ENCODE measurements around the gene KLHL36.
A peak's percentile ranks its signal among the peaks of the same experiment; 100 is the strongest.

KLHL36 gene

GRCh38 chr16:84629580-84629979 lies 18.7 kb upstream of the KLHL36 start:
- H3K4ac ChIP-seq (ENCODE audit: low read length): no peak overlapping the region
- H2AK5ac ChIP-seq (ENCODE audit: low read depth, low read length): no peak overlapping the region
- peak overlapping the region; percentile 47 for H3K14ac ChIP-seq (ENCODE audit: low read length)
- H2AFZ ChIP-seq (ENCODE audit: low read length): no peak overlapping the region
- peaks cover 0 to 2% of the 10 kb centered on the region in 2 donors for H3K4me1 ChIP-seq (ENCODE audit: control insufficient read depth in 2 of 2, insufficient read depth in 1 of 2, low read depth in 1 of 2, low read length in 2 of 2)
- peaks cover 2% of the 10 kb centered on the region for H3K79me1 ChIP-seq (ENCODE audit: low read depth, low read length)
- no peaks in the 10 kb centered on the region for H3K36me3 ChIP-seq (replicated peaks in 1 of 2; ENCODE audit: control insufficient read depth in 2 of 2, insufficient read depth in 2 of 2, low read length in 2 of 2)
- H3K9ac ChIP-seq (ENCODE audit: low read depth, low read length, poor library complexity): no peak overlapping the region
- no peak overlapping the region for H3K4me3 ChIP-seq (ENCODE audit: low read length in 2 of 2)
- peak overlapping the region; percentile 36 for H3K18ac ChIP-seq (ENCODE audit: low read length)
- no peak overlapping the region for H2BK12ac ChIP-seq (ENCODE audit: low read length)
- H3K4me2 ChIP-seq (ENCODE audit: insufficient read depth, low read length, poor library complexity, severe bottlenecking): no peak overlapping the region
- no peaks in the 10 kb centered on the region for H3K9me3 ChIP-seq (replicated peaks in 1 of 2; ENCODE audit: control insufficient read depth in 2 of 2, insufficient read depth in 1 of 2, low read depth in 1 of 2, low read length in 2 of 2)
- WGBS, 2 donors (ENCODE audit: extremely low coverage in 2 of 2, insufficient read length in 2 of 2, insufficient replicate concordance in 1 of 2): no CpG with 5 or more reads among the region's 10 CpGs
- no peak overlapping the region for H2BK120ac ChIP-seq (ENCODE audit: low read depth, low read length)
- H3K27ac ChIP-seq (replicated peaks; ENCODE audit: low read length): no peak overlapping the region
- H2BK5ac ChIP-seq (ENCODE audit: low read length): no peak overlapping the region
- H4K91ac ChIP-seq (ENCODE audit: low read depth, low read length, poor library complexity): no peak overlapping the region
- DNase-seq (ENCODE audit: low spot score): no peak
- no peak overlapping the region for H4K8ac ChIP-seq (ENCODE audit: low read depth, low read length)
- no peak overlapping the region for H3K23ac ChIP-seq (ENCODE audit: low read depth, low read length, poor library complexity)
- H3K27me3 ChIP-seq (ENCODE audit: control insufficient read depth in 3 of 3, insufficient read depth in 3 of 3, low read depth in 1 of 3, low read length in 3 of 3): no peaks in the 10 kb centered on the region
- no peak overlapping the region for H2BK15ac ChIP-seq (ENCODE audit: low read length)

DNA sequence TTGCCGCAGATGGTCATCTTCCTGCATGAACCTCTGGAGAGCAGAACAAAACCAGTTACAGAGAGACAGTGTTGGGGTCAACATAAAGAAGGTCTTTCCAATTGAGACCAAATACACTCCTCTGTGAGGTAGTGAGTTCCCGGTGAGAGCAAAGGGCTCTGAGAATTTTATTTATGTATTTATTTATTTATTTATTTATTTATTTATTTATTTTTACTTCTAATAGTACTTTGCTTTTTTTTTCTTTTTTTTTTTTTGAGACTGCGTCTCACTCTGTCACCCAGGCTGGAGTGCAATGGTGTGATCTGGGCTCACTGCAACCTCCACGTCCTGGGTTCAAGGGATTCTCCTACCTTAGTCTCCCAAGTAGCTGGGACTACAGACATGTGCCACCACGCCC lies 18.3 kb upstream of the KLHL36 start:
- Histone ChIP-seq H4K91ac (ENCODE audit: low read depth, low read length, poor library complexity) (no peak overlapping the region), H4K8ac (ENCODE audit: low read depth, low read length) (no peak overlapping the region), H2AFZ (ENCODE audit: low read length) (no peak overlapping the region), H3K27ac (replicated peaks; ENCODE audit: low read length) (no peak overlapping the region), H3K23ac (ENCODE audit: low read depth, low read length, poor library complexity) (no peak overlapping the region), H3K4me3 (ENCODE audit: low read length in 2 of 2) (no peak overlapping the region), H3K36me3 (replicated peaks in 1 of 2; ENCODE audit: control insufficient read depth in 2 of 2, insufficient read depth in 2 of 2, low read length in 2 of 2) (no peaks in the 10 kb centered on the region), H3K14ac (ENCODE audit: low read length) (no peak overlapping the region), H2BK120ac (ENCODE audit: low read depth, low read length) (no peak overlapping the region), H3K79me1 (ENCODE audit: low read depth, low read length) (peaks cover 2% of the 10 kb centered on the region), H3K9me3 (replicated peaks in 1 of 2; ENCODE audit: control insufficient read depth in 2 of 2, insufficient read depth in 1 of 2, low read depth in 1 of 2, low read length in 2 of 2) (no peaks in the 10 kb centered on the region), H3K27me3 (ENCODE audit: control insufficient read depth in 3 of 3, insufficient read depth in 3 of 3, low read depth in 1 of 3, low read length in 3 of 3) (no peaks in the 10 kb centered on the region), H3K4ac (ENCODE audit: low read length) (no peak overlapping the region), H3K4me1 (ENCODE audit: control insufficient read depth in 2 of 2, insufficient read depth in 1 of 2, low read depth in 1 of 2, low read length in 2 of 2) (peaks cover 0 to 2% of the 10 kb centered on the region in 2 donors), H3K18ac (ENCODE audit: low read length) (no peak overlapping the region), H2BK15ac (ENCODE audit: low read length) (no peak overlapping the region), H2BK12ac (ENCODE audit: low read length) (no peak overlapping the region), H2AK5ac (ENCODE audit: low read depth, low read length) (no peak overlapping the region), H3K9ac (ENCODE audit: low read depth, low read length, poor library complexity) (no peak overlapping the region), H3K4me2 (ENCODE audit: insufficient read depth, low read length, poor library complexity, severe bottlenecking) (no peak overlapping the region), H2BK5ac (ENCODE audit: low read length) (no peak overlapping the region)
- WGBS, 2 donors (ENCODE audit: extremely low coverage in 2 of 2, insufficient read length in 2 of 2, insufficient replicate concordance in 1 of 2): no CpG with 5 or more reads among the region's 5 CpGs
- no peak for DNase-seq (ENCODE audit: low spot score)

GRCh38 chr16:84630446-84631152 lies 17.7 kb upstream of the KLHL36 start:
- Histone ChIP-seq H3K27me3 (ENCODE audit: control insufficient read depth in 3 of 3, insufficient read depth in 3 of 3, low read depth in 1 of 3, low read length in 3 of 3) (no peaks in the 10 kb centered on the region), H3K4me3 (ENCODE audit: low read length in 2 of 2) (no peak overlapping the region), H3K23ac (ENCODE audit: low read depth, low read length, poor library complexity) (no peak overlapping the region), H4K91ac (ENCODE audit: low read depth, low read length, poor library complexity) (no peak overlapping the region), H3K36me3 (replicated peaks in 1 of 2; ENCODE audit: control insufficient read depth in 2 of 2, insufficient read depth in 2 of 2, low read length in 2 of 2) (no peaks in the 10 kb centered on the region), H3K18ac (ENCODE audit: low read length) (no peak overlapping the region), H3K9ac (ENCODE audit: low read depth, low read length, poor library complexity) (no peak overlapping the region), H4K8ac (ENCODE audit: low read depth, low read length) (no peak overlapping the region), H2BK12ac (ENCODE audit: low read length) (no peak overlapping the region), H3K4ac (ENCODE audit: low read length) (no peak overlapping the region), H3K9me3 (replicated peaks in 1 of 2; ENCODE audit: control insufficient read depth in 2 of 2, insufficient read depth in 1 of 2, low read depth in 1 of 2, low read length in 2 of 2) (no peaks in the 10 kb centered on the region), H3K79me1 (ENCODE audit: low read depth, low read length) (peaks cover 2% of the 10 kb centered on the region), H3K27ac (replicated peaks; ENCODE audit: low read length) (no peak overlapping the region), H2BK120ac (ENCODE audit: low read depth, low read length) (no peak overlapping the region), H2BK15ac (ENCODE audit: low read length) (no peak overlapping the region), H2AK5ac (ENCODE audit: low read depth, low read length) (no peak overlapping the region), H2BK5ac (ENCODE audit: low read length) (no peak overlapping the region), H3K14ac (ENCODE audit: low read length) (no peak overlapping the region), H3K4me1 (ENCODE audit: control insufficient read depth in 2 of 2, insufficient read depth in 1 of 2, low read depth in 1 of 2, low read length in 2 of 2) (peaks cover 0 to 2% of the 10 kb centered on the region in 2 donors), H3K4me2 (ENCODE audit: insufficient read depth, low read length, poor library complexity, severe bottlenecking) (no peak overlapping the region), H2AFZ (ENCODE audit: low read length) (no peak overlapping the region)
- WGBS, 2 donors (ENCODE audit: extremely low coverage in 2 of 2, insufficient read length in 2 of 2, insufficient replicate concordance in 1 of 2): no CpG with 5 or more reads among the region's 16 CpGs
- DNase-seq (ENCODE audit: low spot score): no peak

DNA sequence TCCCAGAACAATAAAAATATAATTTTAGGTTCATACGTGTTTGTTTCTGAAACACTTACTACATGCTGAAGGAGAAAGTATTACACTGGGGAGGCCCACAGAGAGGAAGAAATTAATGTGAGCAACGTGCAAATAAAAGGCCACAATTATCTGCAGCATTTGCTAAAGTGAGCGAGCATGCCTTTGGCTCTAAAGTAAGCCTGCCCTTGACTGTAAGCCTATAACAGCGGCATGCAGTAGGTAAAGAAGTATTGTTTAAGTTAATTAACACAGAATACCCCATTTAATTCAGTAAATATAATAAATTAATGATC lies 17.2 kb upstream of the KLHL36 start:
- H3K9me3 ChIP-seq (replicated peaks in 1 of 2; ENCODE audit: control insufficient read depth in 2 of 2, insufficient read depth in 1 of 2, low read depth in 1 of 2, low read length in 2 of 2): no peaks in the 10 kb centered on the region
- H3K9ac ChIP-seq (ENCODE audit: low read depth, low read length, poor library complexity): no peak overlapping the region
- H4K8ac ChIP-seq (ENCODE audit: low read depth, low read length): no peak overlapping the region
- no peak overlapping the region for H2BK120ac ChIP-seq (ENCODE audit: low read depth, low read length)
- no peak overlapping the region for H3K14ac ChIP-seq (ENCODE audit: low read length)
- no peak overlapping the region for H3K4ac ChIP-seq (ENCODE audit: low read length)
- H3K27ac ChIP-seq (replicated peaks; ENCODE audit: low read length): no peak overlapping the region
- no peak overlapping the region for H3K18ac ChIP-seq (ENCODE audit: low read length)
- H3K4me1 ChIP-seq (ENCODE audit: control insufficient read depth in 2 of 2, insufficient read depth in 1 of 2, low read depth in 1 of 2, low read length in 2 of 2): peaks cover 0 to 2% of the 10 kb centered on the region in 2 donors
- H3K4me3 ChIP-seq (ENCODE audit: low read length in 2 of 2): no peak overlapping the region
- no peak overlapping the region for H2BK12ac ChIP-seq (ENCODE audit: low read length)
- no peaks in the 10 kb centered on the region for H3K36me3 ChIP-seq (replicated peaks in 1 of 2; ENCODE audit: control insufficient read depth in 2 of 2, insufficient read depth in 2 of 2, low read length in 2 of 2)
- WGBS, 2 donors (ENCODE audit: extremely low coverage in 2 of 2, insufficient read length in 2 of 2, insufficient replicate concordance in 1 of 2): no CpG with 5 or more reads among the region's 4 CpGs
- no peak overlapping the region for H2BK5ac ChIP-seq (ENCODE audit: low read length)
- no peak overlapping the region for H2AK5ac ChIP-seq (ENCODE audit: low read depth, low read length)
- no peaks in the 10 kb centered on the region for H3K27me3 ChIP-seq (ENCODE audit: control insufficient read depth in 3 of 3, insufficient read depth in 3 of 3, low read depth in 1 of 3, low read length in 3 of 3)
- peaks cover 2% of the 10 kb centered on the region for H3K79me1 ChIP-seq (ENCODE audit: low read depth, low read length)
- H2AFZ ChIP-seq (ENCODE audit: low read length): no peak overlapping the region
- no peak overlapping the region for H2BK15ac ChIP-seq (ENCODE audit: low read length)
- H3K23ac ChIP-seq (ENCODE audit: low read depth, low read length, poor library complexity): no peak overlapping the region
- H4K91ac ChIP-seq (ENCODE audit: low read depth, low read length, poor library complexity): no peak overlapping the region
- DNase-seq (ENCODE audit: low spot score): no peak
- H3K4me2 ChIP-seq (ENCODE audit: insufficient read depth, low read length, poor library complexity, severe bottlenecking): no peak overlapping the region
